22Rv1 (cell line): ENCODE measurements around the gene R3HDM2.

ENCODE experiments used
- CTCF ChIP-seq: fragments of 450-650 bp; IDR thresholded peaks from 2 replicates; pipeline ENCODE4 v1.5.1; 2017; ENCODE audit warnings: mild to moderate bottlenecking
- ZFX ChIP-seq: fragments of 450-650 bp; IDR thresholded peaks from 2 replicates; pipeline ENCODE4 v1.6.1; 2017; ENCODE audit warnings: antibody characterized with exemption, borderline replicate concordance

- TF ChIP-seq CTCF, result no peak
- TF ChIP-seq ZFX, result no peak
Observed at GRCh38 chr12:57341275-57341990, 89.4 kb downstream of the R3HDM2 start.
